Liver (tissue), 9 donors: ENCODE measurements around the gene OTOF. TPM values are rescaled to one million over a fixed set of nuclear protein-coding genes. Genes with fewer than 3 reads are reported as not detected.
"Not testable (repeated sequence)": the region's sequence is repeated elsewhere in the genome, so short reads cannot be mapped to it uniquely, and the experiment has no call there.

ENCODE experiments used
- DNase-seq: peaks from one replicate; pipeline ENCODE4 v3.0.0-alpha.2; 2017; ENCODE audit warnings: low spot score
- H3K27ac ChIP-seq, 2 donors: one replicate each; pipeline ENCODE4 v1.7.0; 2013; ENCODE audit warnings: inconsistent platforms in 2 of 2, low read length in 2 of 2, control low read depth in 1 of 2, low read depth in 1 of 2, mild to moderate bottlenecking in 1 of 2
- H3K27me3 ChIP-seq, 4 donors: one replicate each; pipeline versions ENCODE4 v1.6.1 to v1.7.0; 2013; ENCODE audit warnings: low read length in 3 of 4, inconsistent platforms in 1 of 4, mild to moderate bottlenecking in 1 of 4, moderate library complexity in 1 of 4; ENCODE audit not compliant: control insufficient read depth in 4 of 4, insufficient read depth in 4 of 4
- H3K36me3 ChIP-seq, 4 donors: one replicate each; pipeline versions ENCODE4 v1.6.1 to v1.7.0; 2013; ENCODE audit warnings: low read length in 3 of 4, mild to moderate bottlenecking in 3 of 4, low read depth in 1 of 4, moderate library complexity in 1 of 4; ENCODE audit not compliant: control insufficient read depth in 4 of 4, insufficient read depth in 3 of 4
- H3K4me1 ChIP-seq, 4 donors: one replicate each; pipeline versions ENCODE4 v1.6.1 to v1.7.0; 2013; ENCODE audit warnings: low read length in 3 of 4, mild to moderate bottlenecking in 3 of 4, moderate library complexity in 1 of 4; ENCODE audit not compliant: control insufficient read depth in 4 of 4, insufficient read depth in 4 of 4
- H3K4me3 ChIP-seq, 3 donors: one replicate each; pipeline versions ENCODE4 v1.6.1 to v1.7.0; 2013; ENCODE audit warnings: low read length in 3 of 3, control low read depth in 1 of 3, low read depth in 1 of 3, mild to moderate bottlenecking in 1 of 3
- H3K9ac ChIP-seq, 2 donors: one replicate each; pipeline ENCODE4 v1.7.0; 2013; ENCODE audit warnings: low read length in 2 of 2, mild to moderate bottlenecking in 2 of 2, moderate library complexity in 2 of 2, control low read depth in 1 of 2, low read depth in 1 of 2
- H3K9me3 ChIP-seq, 4 donors: one replicate each; pipeline versions ENCODE4 v1.6.1 to v1.7.0; 2013; ENCODE audit warnings: low read length in 3 of 4; ENCODE audit not compliant: control insufficient read depth in 4 of 4
- CTCF ChIP-seq: fragments of 150-350 bp; IDR thresholded peaks from 2 replicates; pipeline ENCODE4 v1.5.1; 2017; ENCODE audit warnings: improper control_type of control experiment, low read depth, low read length; ENCODE audit not compliant: missing input control
- FOXA2 ChIP-seq: IDR thresholded peaks from 2 replicates; pipeline ENCODE4 v1.6.1; 2016; ENCODE audit warnings: antibody characterized with exemption
- GABPA ChIP-seq, 2 donors: IDR thresholded peaks in 1 of 2; conservative IDR thresholded peaks in 1 of 2; 2 replicates each; pipeline ENCODE4 v1.6.1; 2016; ENCODE audit warnings: antibody characterized with exemption in 2 of 2, mild to moderate bottlenecking in 1 of 2, moderate library complexity in 1 of 2
- HNF4G ChIP-seq: IDR thresholded peaks from 2 replicates; pipeline ENCODE4 v1.6.1; 2016; ENCODE audit warnings: antibody characterized with exemption
- JUND ChIP-seq, 2 donors: IDR thresholded peaks; 2 replicates each; pipeline ENCODE4 v1.6.1; 2016; ENCODE audit warnings: antibody characterized with exemption in 2 of 2
- MAX ChIP-seq: IDR thresholded peaks from 2 replicates; pipeline ENCODE4 v1.6.1; 2016; ENCODE audit warnings: antibody characterized with exemption
- NR2F2 ChIP-seq: IDR thresholded peaks from 2 replicates; pipeline ENCODE4 v1.6.1; 2016; ENCODE audit warnings: antibody characterized with exemption
- RAD21 ChIP-seq, 2 donors: IDR thresholded peaks; 2 replicates each; pipeline ENCODE4 v1.6.1; 2016; ENCODE audit warnings: antibody characterized with exemption in 2 of 2, mild to moderate bottlenecking in 2 of 2
- SP1 ChIP-seq: IDR thresholded peaks from 2 replicates; pipeline ENCODE4 v1.6.1; 2018; ENCODE audit warnings: antibody characterized with exemption, mild to moderate bottlenecking
- YY1 ChIP-seq: IDR thresholded peaks from 2 replicates; pipeline ENCODE4 v1.6.1; 2016; ENCODE audit warnings: antibody characterized with exemption, mild to moderate bottlenecking
- WGBS: extraction: QIAGEN DNeasy Blood & Tissue Kit; methylation state at CpG from one replicate; pipeline ENCODE4 v1.1.7; 2013; 5-methylcytosine and 5-hydroxymethylcytosine counted together
- polyA plus RNA-seq, 2 donors: library from polyadenylated mRNA; stranded (reverse) in 1 of 2; unstranded in 1 of 2; fragments of 200-250 nt in 1 of 2; fragments of >200 nt in 1 of 2; fragmentation: Nextera tagmentation in 1 of 2; extraction: Ambion mirVana in 1 of 2; gene quantifications; one replicate each; pipeline versions ENCODE4 v1.2.1 to v1.2.3, GENCODE V29; 2013 to 2015
- total RNA-seq, 2 donors: library from RNA; depleted of rRNA; stranded (reverse); fragments of >200 nt; gene quantifications; one replicate each; pipeline ENCODE4 v1.2.3, GENCODE V29; 2014
- TF ChIP-seq, protein P1 (sequence below): IDR thresholded peaks from 2 replicates; pipeline ENCODE4 v1.6.1; 2016; ENCODE audit warnings: antibody characterized with exemption
- donor health status: healthy.
- donor health status: healthy.
- donor health status: healthy.
- donor health status: healthy.
- donor health status: healthy.

OTOF gene
- total and polyA plus RNA-seq, 4 donors, result 0.06 to 0.28 (median 0.07) TPM; not detected in 1

- Histone ChIP-seq H3K4me1 (no peaks in the 10 kb centered on the region), H3K27me3 (no peaks in the 10 kb centered on the region), H3K9me3 (peaks cover 0 to 7% (median 3%) of the 10 kb centered on the region in 4 donors), H3K27ac (no peak overlapping the region), H3K36me3 (no peaks in the 10 kb centered on the region), H3K4me3 (no peak overlapping the region), H3K9ac (no peak overlapping the region)
- no peak for DNase-seq
- TF ChIP-seq GABPA (IDR thresholded peaks at IDR 0.05 in 1 of 2, conservative IDR thresholded peaks at IDR 0.05 in 1 of 2) (no peak), NR2F2 (no peak), MAX (no peak), HNF4G (no peak), YY1 (no peak), JUND (IDR thresholded peaks at IDR 0.05) (no peak), FOXA2 (no peak), CTCF (no peak), SP1 (no peak)
- 96% methylated on average over 7 of the region's 7 CpGs for WGBS
Measured at GRCh38 chr2:26469955-26470354, 8.0 kb downstream of the OTOF start.

DNA sequence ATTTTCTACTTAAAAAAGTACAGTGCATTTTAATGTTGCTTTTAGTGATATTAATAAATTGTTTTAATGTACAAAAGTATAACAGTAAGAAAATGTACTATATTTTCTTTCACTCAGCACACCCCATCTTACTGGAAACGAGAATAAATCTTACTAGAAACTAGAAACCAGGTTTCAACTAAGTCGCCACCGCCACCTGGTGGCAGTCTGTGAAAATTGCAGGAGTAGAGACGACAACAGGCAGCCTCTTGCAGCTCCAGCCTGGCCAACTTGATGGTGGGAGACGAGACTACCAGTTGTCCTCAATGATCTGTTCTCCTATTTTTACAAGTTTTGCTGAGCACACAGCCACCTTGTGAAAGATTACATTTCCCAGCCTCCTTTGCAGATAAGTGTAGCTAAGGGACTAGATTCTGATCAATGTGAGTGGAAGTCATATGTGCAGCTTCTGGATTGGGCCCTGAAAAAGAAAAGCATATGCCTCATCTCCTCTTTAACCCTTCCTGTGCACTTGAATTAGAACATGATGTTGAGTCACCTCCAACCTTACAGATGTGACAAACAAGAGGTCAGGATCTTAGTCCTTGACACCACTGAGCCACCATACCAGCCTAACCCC, 8.7 kb downstream of the OTOF start:
- peak; percentile 63 for DNase-seq
- no peak overlapping the region for H3K9ac ChIP-seq
- no peaks in the 10 kb centered on the region for H3K4me1 ChIP-seq
- H3K9me3 ChIP-seq, result peaks cover 0 to 7% (median 3%) of the 10 kb centered on the region in 4 donors
- no peak overlapping the region for H3K27ac ChIP-seq
- WGBS, result 17% methylated on average over 5 of the region's 5 CpGs
- no peaks in the 10 kb centered on the region for H3K27me3 ChIP-seq
- H3K36me3 ChIP-seq, result no peaks in the 10 kb centered on the region
- TF ChIP-seq CTCF (peak; percentile 55), RAD21 (IDR thresholded peaks at IDR 0.05) (peak; percentile 66 to 73)
- TF ChIP-seq, protein P1, sequence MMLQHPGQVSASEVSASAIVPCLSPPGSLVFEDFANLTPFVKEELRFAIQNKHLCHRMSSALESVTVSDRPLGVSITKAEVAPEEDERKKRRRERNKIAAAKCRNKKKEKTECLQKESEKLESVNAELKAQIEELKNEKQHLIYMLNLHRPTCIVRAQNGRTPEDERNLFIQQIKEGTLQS, result no peak
- H3K4me3 ChIP-seq, result no peak overlapping the region

DNA sequence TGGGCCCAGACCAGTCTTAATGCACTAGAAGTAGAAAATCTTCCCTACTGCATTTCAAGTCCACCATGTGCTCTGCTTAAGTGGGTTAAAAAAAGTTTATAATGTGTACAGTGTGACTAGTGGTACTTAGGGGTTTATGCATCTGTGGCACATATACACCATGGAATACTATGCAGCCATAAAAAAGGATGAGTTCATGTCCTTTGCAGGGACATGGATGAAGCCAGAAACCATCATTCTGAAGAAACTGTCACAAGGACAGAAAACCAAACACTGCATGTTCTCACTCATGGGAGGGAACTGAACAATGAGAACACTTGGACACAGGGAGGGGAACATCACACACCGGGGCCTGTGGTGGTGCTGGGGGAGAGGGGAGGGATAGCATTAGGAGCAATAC, 9.4 kb downstream of the OTOF start:
- H3K4me3 ChIP-seq, H3K27ac ChIP-seq, H3K27me3 ChIP-seq, H3K36me3 ChIP-seq, DNase-seq, H3K4me1 ChIP-seq, H3K9me3 ChIP-seq, H3K9ac ChIP-seq: not testable (repeated sequence)
- WGBS, result 94% methylated on average over 1 of the region's 1 CpG
